ENCODE results near the gene RSKR. TPM values are rescaled to one million over a fixed set of nuclear protein-coding genes. Genes with fewer than 3 reads are reported as not detected.
A peak's percentile ranks its signal among the peaks of the same experiment; 100 is the strongest.
"Not testable (repeated sequence)": the region's sequence is repeated elsewhere in the genome, so short reads cannot be mapped to it uniquely, and the experiment has no call there.

Gene RSKR
- total RNA-seq, 1 experiment from 2014 or later = 5.8 TPM

DNA sequence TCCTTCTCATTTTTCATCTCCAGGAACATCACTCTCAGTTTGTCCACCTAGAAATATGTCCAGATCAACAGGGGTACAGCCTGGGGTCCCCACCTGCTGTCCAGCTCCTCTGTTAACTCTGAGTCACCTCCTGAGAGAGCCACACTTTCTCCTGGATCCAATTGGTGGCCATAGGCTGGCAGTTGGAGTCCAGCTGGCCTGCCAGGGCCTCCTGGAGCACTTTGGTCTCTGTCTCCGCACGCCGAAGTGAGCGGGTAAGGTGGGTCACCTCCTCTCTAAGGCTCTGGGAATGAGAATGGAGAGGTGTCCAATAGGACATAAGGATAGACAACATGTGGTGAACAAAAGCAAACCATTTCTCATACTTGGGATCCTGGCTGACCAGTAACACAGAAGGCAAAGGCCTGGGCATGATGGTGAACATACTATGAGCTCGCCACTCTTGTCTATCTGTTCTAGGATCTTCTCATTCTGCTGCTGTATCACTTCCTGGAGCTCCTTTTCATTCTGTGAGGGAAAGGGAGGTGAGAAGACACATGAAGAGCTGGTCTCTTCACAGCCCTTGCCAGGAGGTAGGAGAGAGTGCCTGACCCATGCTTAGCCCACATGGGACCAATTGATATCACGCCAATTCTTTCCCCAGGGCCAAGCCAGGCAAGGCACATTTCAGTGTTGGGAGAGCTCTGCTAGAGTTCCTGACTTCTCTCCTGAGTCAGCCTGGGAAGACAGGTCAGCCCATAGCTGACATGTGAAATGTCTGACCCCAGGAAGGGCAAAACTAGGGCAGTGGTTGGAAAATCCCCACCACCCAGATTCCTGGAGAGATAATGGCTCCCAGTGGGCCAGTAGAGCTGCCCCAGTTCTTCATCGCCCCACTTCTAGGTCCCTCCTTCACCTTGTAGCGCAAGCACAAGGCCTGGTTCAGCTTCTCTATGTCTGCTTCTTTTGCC is 35.5 kb downstream of the RSKR start:
- no peak for DNase-seq (ENCODE audit: low read depth)

DNA sequence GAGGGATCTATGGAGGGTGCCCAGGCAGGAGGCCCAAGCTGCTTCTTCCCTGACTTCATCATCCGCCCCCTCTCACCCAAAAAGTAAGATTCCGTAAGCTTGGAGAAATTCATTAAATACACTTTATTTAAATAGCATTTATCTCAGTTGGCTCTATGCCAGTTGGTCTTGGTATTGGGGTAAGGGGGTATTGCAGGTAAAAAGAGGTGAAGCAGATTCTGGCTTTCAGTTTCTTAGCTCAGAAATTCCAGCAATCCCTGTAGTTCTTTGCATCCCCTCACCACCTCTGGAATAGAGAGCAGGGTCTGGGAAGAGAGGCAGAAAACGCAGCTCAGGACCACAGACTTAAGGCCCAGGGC is 36.5 kb downstream of the RSKR start:
- no peak for DNase-seq (ENCODE audit: low read depth)

DNA sequence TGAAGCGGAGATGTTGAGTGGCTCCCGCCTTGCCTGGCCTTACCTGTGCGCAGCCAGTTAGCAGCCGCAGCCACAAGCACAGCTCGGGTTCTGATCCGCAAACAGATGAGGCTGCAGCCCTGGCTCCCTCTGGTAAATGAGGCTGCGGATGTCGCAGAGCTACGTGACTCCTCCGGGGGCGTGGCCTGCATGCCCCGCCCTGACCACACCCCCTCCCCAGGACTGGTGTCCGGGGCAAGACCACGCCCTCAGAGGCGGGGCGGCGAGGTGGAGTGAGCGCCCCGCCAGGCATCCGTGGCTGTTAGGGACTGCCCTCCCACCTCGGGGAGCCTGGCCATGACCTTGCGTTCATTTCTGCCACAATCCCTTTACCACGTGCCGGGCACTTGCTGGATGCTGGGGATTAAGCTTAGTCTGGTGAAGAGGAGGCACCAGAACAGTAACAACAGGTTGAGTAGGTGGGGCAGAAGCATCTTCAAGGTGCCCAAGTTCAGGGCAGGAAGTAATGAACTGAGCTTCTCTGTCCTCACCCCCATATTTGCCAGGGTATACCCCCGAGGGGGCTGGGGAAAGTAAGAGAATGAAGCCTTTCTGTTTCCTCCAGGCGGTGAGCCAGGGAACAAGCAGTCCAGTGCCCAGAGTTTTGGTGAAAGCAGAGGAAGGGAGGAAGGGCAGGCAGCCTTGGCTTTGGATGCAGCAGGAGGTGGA is 37.1 kb downstream of the RSKR start, which contains the start of gene ALDOC:
ALDOC (minus strand) TSS at position 138 of the 708 bp plus-strand sequence. CDS start 1,363 bp downstream, outside the sequence.
- DNase-seq (ENCODE audit: low read depth) = peak; percentile 89

DNA sequence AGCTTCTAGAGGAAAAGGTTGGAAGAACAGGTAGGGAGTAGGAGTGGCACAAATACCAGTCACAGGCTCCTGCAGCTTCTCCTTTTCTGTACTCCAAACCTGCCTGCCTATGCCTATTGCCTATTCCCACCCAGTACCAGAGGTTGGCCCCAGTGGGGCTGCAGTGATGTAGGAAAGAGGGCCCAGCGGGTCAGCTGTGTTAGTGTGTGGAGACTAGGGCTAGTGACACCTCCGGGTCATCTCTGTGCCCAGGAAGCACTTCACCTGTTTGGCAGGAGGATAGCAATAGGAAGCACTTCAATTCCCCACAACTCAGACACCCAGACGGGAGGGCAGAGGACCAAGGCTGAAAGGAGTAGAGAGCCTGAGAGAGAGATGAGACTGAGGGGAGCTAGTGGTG is 38.0 kb downstream of the RSKR start:
- DNase-seq (ENCODE audit: low read depth) = not testable (repeated sequence)

DNA sequence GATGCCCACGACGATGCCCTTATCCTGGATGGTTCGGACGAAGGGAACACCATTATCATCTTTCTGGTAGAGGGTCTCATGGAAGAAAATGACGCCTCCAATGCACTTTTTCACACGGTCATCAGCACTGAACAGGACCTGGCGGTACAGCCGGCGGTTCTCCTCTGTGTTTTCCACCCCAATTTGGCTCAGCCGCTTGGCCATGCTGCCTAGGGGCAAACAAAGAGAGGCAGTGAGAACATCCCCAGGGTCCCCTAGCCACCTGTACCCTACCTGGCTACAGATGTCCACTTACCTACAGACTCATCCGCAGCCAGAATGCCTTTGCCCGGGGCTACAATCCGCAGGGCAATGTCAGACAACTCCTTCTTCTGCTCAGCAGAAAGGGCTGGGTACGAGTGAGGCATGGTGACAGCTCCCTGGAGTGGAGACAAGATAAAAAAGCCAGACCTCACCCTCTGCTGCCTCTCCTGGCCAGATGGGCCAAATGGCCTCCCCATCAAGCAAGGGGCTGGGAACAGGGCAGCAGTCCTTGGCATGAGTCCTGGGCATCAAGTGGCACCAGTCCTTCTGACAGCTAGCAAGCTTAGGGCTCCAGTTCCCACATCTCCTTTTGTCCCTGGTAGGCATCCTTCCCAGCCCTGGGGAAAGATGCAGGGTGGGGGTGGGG is 38.7 kb downstream of the RSKR start:
- DNase-seq (ENCODE audit: low read depth) = no peak

DNA sequence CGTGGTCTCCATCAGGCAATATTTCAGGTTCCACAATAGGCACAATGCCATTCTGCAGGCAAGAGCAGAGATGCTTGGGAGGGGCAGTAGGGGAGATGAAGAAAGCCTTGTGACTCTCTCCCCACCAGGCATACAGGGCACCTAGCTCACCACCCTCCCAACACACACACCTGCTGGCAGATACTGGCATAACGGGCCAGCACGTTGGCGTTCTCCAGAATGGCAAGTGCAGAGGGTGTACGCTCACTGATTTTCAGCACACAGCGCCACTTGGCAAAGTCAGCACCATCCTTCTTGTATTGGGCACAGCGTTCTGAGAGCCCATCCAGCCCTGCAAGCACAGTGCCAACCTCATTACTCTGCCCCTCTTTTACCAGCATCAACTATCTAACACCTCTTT is 39.5 kb downstream of the RSKR start:
- DNase-seq (ENCODE audit: low read depth) = no peak

DNA sequence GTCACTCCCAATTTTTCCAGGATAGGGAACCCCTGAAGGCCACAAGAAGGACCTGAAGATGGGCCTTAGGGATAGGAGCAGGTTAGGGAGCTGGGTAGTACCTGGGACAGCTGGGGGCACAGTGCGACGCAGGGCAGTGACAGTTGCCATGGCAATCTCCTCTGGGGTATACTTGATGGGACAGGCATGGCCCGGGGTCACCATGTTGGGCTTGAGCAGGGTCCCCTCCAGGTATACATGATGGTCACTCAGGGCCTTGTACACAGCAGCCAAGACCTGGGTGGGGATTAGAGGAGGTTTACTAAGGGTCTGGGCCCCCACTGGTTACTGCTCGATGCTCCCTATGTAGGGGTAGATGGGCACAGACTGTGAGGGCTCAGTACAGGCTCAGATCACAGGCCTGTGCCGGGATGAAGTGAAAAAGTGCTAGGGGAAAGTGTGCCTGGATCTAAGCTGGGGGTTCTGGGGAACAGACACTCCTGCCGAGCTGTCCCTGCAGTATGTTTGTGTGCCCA is 40.0 kb downstream of the RSKR start:
- DNase-seq (ENCODE audit: low read depth) = no peak

DNA sequence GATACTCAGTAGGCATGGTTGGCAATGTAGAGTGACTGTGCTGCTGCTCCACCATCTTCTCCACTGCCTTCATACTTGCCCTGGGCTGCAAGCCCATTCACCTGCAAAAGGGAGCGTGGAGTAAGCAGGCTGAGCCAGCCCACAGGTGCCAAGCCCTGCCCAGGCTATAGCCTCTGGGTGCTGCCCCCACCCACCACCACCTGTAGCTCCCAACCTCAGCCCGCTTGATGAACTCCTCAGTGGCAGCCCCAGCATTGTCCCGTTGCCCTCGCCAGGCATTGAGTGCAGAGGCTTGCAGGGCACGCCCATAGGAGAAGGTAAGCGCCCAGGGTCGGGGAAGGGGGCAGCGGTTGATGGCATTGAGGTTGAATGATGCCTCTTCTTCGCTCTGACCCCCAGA is 40.5 kb downstream of the RSKR start:
- no peak for DNase-seq (ENCODE audit: low read depth)

DNA sequence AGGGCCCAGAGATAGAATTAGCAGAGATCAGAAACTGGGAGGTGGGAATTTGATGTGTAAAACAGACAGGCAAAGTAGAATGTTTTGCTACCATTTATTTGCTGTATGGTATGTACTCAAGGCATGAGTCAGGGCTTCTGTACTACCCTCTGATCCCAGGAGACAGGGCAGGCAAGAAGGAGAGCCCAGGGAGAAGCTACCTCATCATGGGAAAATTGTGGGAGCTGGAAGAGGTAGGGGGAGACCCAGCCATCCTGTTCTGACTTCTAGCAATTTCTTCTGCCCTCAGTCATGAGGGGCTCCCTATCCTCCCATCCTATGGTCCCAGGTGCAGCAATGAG is 41.0 kb downstream of the RSKR start:
- no peak for DNase-seq (ENCODE audit: low read depth)

DNA sequence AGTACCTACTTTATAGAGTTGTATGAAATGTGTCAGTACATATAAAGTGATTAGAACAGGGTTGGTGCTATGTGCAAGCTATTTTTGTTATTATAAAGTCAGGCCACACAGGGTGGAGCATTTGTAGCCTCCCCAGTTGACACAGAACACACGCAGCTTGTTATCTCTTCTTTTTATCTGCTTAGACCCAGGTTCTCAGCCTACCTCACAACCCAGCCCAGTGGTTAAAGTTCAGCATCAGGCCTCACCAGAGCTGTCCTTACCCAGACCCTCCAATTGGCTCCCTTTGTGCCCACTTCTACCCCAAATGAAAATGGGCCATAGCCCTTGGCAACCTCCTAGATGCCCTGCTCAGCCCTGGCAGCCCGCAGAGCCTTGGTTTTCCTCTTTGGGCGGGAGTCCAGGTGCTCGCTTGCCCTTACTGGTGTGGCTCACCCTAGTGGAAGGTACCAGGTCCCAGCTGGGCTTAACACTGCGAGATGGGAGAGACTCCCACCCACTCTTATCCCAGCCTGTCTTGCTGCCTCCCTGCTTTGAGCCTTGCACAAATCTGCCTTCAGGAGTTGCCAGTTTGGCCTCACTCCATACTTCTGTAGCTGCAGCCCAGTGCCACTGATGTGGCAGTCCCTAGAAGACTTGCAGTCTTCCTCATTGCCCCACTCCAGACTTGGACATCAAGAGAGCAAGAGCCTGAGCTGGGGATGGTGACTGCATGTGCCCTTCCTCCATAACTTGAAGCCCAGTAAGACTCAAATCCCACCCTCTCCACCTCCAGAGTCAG is 41.5 kb downstream of the RSKR start:
- no peak for DNase-seq (ENCODE audit: low read depth)

DNA sequence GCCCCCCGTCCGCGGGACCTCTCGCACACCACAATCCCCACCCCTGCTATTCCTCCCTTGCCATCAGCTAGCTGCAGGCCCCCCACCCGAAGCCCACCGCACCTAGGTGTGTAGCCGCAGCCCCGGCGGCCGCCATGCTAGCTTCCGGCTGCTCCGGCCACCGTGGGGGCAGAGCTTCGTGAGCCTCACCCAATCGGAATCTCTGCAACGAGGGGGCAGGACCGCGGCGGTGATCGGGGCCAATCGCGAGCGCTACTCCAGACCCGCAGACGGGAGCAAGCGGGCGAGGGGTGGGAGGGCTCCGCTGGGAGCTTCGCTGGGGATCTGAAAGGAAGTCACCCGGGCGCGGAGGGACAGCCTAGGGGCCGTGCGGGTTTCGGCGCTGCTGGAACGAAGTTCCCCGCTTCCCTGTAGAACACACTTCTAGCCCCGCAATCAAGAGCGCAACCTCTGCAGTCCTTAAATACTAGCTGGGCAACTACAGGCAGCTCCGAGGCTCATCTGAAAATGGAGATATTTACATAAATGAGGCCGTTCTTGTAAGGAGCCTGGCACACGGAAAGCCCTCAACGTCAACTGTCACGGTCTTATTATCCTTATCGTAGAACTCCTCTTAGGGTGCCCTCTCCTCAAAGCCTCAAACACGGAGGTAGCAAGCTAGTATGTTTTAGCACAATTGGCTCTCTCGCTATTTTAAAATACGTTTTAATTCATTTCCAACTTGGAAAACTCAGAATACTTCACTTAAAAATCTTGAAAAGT is 42.4 kb downstream of the RSKR start, which contains the start of gene PIGS:
PIGS (minus strand) TSS at position 164 of the 762 bp plus-strand sequence; CDS start at position 136, 28 bp downstream.
- DNase-seq (ENCODE audit: low read depth) = peak; percentile 90

DNA sequence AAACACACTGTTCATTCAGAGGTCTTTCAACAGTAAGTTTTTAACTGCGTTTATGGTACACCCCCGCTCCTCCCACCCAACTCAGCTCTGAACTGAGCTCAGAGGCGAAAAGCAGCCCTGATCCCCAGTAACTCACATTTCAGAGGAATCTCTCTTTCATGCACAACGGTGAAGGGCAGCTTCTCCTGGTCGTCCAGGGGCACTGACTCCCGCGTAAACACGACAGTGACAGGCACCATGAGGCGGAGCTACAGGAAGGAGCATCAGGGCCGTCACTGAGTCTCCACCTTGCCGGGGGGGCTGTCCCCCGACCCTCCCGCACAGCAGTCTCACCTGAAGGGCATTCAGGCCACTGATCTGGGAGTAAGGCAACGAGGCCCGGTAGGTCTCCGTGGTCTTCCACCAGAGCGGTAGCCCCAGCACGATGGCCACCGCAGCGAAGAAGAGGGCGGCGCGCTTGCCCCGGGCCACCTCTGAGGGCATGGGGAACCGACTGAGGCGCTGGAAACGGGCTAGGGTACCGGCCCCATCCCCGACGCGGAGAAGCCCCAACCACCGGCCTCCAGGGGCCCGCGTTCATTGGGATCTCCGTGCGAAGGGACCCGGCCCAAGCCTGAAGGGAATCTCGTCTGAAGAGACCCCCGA is 43.1 kb downstream of the RSKR start:
- DNase-seq (ENCODE audit: low read depth) = no peak

DNA sequence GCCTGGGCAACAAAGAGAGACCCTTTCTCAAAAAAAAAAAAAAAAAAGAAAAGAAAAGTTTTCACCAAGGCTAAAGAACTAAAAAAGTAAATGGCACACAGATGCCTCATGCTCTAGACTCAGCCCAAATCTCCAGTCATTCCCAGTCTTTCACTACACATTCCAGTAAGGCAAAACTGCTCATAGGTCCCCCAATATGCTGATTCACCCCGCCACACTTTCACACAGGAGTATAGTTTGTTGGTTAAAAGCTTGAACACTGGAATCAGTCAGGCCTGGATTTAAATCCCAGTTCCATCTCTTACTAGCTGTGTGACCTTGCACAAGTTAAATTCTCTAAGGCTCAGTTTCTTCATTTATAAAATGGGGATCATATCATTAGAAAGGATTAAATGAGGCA is 44.5 kb downstream of the RSKR start:
- DNase-seq (ENCODE audit: low read depth) = no peak

DNA sequence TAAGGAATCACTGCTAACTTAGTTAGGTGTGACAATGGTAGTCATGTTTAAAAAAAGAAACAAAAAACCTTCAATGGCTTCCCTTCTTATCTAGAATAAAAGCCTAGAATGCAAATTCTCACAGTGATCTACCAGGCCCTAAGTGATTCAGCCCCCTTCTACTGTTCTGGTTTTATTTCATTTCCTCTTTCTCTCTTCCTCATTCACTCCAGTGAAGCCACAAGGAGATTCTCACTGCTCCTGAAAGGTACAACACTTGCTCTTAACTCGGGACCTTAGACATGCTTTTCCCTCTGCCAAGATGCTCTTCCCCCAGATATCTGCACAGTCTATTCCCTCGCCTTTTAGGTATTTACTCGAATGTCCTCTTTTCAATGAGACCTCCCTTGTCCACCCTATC is 46.4 kb downstream of the RSKR start:
- no peak for DNase-seq (ENCODE audit: low read depth)

DNA sequence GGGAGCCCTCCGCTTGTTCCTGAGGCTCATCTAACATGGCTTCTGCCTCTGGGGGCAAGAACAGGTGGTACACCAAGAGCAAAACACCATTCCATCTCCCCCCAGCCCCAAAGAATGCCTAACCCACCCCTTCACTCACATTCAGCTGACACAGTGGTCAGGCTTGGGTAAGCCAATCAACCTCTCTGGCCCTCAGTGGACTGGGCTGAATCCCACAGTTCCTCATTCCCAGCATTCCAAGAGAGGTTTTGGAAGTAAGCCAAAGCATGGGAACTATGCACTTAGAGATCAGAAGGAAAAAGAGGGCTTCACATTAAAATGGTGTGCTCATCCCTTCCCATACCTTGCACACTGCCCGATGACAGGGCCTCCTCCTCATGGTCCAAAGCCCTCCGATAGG is 50.5 kb downstream of the RSKR start:
- no peak for DNase-seq (ENCODE audit: low read depth)
